ENCODE results near the gene FARS2. TPM values are rescaled to one million over a fixed set of nuclear protein-coding genes. Genes with fewer than 3 reads are reported as not detected.

The FARS2 gene
- total RNA-seq, 2 experiments from 2014 or later, result 13.8 to 14.3 TPM

- no TSS peak for BruUV-seq (replicated peaks)
- Histone ChIP-seq H4K20me1 (ENCODE audit: insufficient read depth, low read length) (no peaks in the 10 kb centered on the region), H3K4me2 (ENCODE audit: low read length) (no peak overlapping the region), H3K27ac (ENCODE audit: low read depth, low read length, poor library complexity, severe bottlenecking) (no peak overlapping the region), H2AFZ (ENCODE audit: low read length) (no peak overlapping the region), H3K4me1 (ENCODE audit: insufficient read depth, low read length, poor library complexity, severe bottlenecking) (peaks cover 19% of the 10 kb centered on the region), H3K9me2 (ENCODE audit: insufficient read depth, low read length) (no peaks in the 10 kb centered on the region), H3K4me3 (ENCODE audit: low read depth, low read length, poor library complexity, severe bottlenecking) (no peak overlapping the region), H3K36me3 (ENCODE audit: insufficient read depth, low read length) (no peaks in the 10 kb centered on the region), H3K79me2 (ENCODE audit: insufficient read depth, low read depth, low read length) (no peaks in the 10 kb centered on the region), H3K9me3 (ENCODE audit: low read length) (no peaks in the 10 kb centered on the region)
- TF ChIP-seq CTCF (conservative IDR thresholded peaks at IDR 0.05; ENCODE audit: low read length) (no peak), EZH2phosphoT487 (IDR thresholded peaks at IDR 0.05; ENCODE audit: borderline replicate concordance, low read depth, low read length) (no peak)
- DNase-seq (ENCODE audit: low spot score), result no peak
- ChIA-PET POLR2A (interaction anchor here (0.6 kb wide), 1 partner anchor 1012 kb away, joined by 3 read pairs; no protein-coding TSS in a partner anchor), CTCF (ENCODE audit: unreplicated experiment) (no interaction called here)
- intact Hi-C loops (cut with micrococcal nuclease; ENCODE audit: unreplicated experiment), result no loop called here
Measured at GRCh38 chr6:5781966-5782556, 520.7 kb downstream of the FARS2 start.

- no peak overlapping the region for H3K4me2 ChIP-seq (ENCODE audit: low read length)
- TF ChIP-seq EZH2phosphoT487 (IDR thresholded peaks at IDR 0.05; ENCODE audit: borderline replicate concordance, low read depth, low read length) (no peak), CTCF (conservative IDR thresholded peaks at IDR 0.05; ENCODE audit: low read length) (no peak)
- no peaks in the 10 kb centered on the region for H4K20me1 ChIP-seq (ENCODE audit: insufficient read depth, low read length)
- POLR2A ChIA-PET, result interaction anchor here (0.6 kb wide), 1 partner anchor 1013 kb away, joined by 3 read pairs; no protein-coding TSS in a partner anchor
- peaks cover 10% of the 10 kb centered on the region for H3K4me1 ChIP-seq (ENCODE audit: insufficient read depth, low read length, poor library complexity, severe bottlenecking)
- DNase-seq (ENCODE audit: low spot score), result no peak
- intact Hi-C loops (cut with micrococcal nuclease; ENCODE audit: unreplicated experiment), result no loop called here
- no peaks in the 10 kb centered on the region for H3K9me2 ChIP-seq (ENCODE audit: insufficient read depth, low read length)
- CTCF ChIA-PET (ENCODE audit: unreplicated experiment), result no interaction called here
- no peak overlapping the region for H3K4me3 ChIP-seq (ENCODE audit: low read depth, low read length, poor library complexity, severe bottlenecking)
- H3K36me3 ChIP-seq (ENCODE audit: insufficient read depth, low read length), result no peaks in the 10 kb centered on the region
- BruUV-seq (replicated peaks), result no TSS peak
- no peak overlapping the region for H3K27ac ChIP-seq (ENCODE audit: low read depth, low read length, poor library complexity, severe bottlenecking)
- H2AFZ ChIP-seq (ENCODE audit: low read length), result no peak overlapping the region
- no peaks in the 10 kb centered on the region for H3K79me2 ChIP-seq (ENCODE audit: insufficient read depth, low read depth, low read length)
- no peaks in the 10 kb centered on the region for H3K9me3 ChIP-seq (ENCODE audit: low read length)
Measured at GRCh38 chr6:5782783-5783547, 521.7 kb downstream of the FARS2 start.

GRCh38 chr6:5783584-5784089 lies 522.3 kb downstream of the FARS2 start:
- Histone ChIP-seq H3K9me3 (ENCODE audit: low read length) (no peaks in the 10 kb centered on the region), H2AFZ (ENCODE audit: low read length) (no peak overlapping the region), H3K9me2 (ENCODE audit: insufficient read depth, low read length) (no peaks in the 10 kb centered on the region), H3K36me3 (ENCODE audit: insufficient read depth, low read length) (no peaks in the 10 kb centered on the region), H4K20me1 (ENCODE audit: insufficient read depth, low read length) (no peaks in the 10 kb centered on the region), H3K27ac (ENCODE audit: low read depth, low read length, poor library complexity, severe bottlenecking) (no peak overlapping the region), H3K79me2 (ENCODE audit: insufficient read depth, low read depth, low read length) (no peaks in the 10 kb centered on the region), H3K4me2 (ENCODE audit: low read length) (no peak overlapping the region), H3K4me3 (ENCODE audit: low read depth, low read length, poor library complexity, severe bottlenecking) (no peak overlapping the region), H3K4me1 (ENCODE audit: insufficient read depth, low read length, poor library complexity, severe bottlenecking) (peaks cover 4% of the 10 kb centered on the region)
- ChIA-PET POLR2A (no interaction called here), CTCF (ENCODE audit: unreplicated experiment) (interaction anchor here (0.6 kb wide), 1 partner anchor 106 kb away, joined by 3 read pairs; no protein-coding TSS in a partner anchor)
- no peak for TF ChIP-seq CTCF (conservative IDR thresholded peaks at IDR 0.05; ENCODE audit: low read length)
- TF ChIP-seq EZH2phosphoT487 (IDR thresholded peaks at IDR 0.05; ENCODE audit: borderline replicate concordance, low read depth, low read length), result no peak
- intact Hi-C loops (cut with micrococcal nuclease; ENCODE audit: unreplicated experiment), result no loop called here
- no peak for DNase-seq (ENCODE audit: low spot score)
- BruUV-seq (replicated peaks), result no TSS peak
